OCI-LY7 (cell line): ENCODE data around the gene ZNF410. TPM values are rescaled to one million over a fixed set of nuclear protein-coding genes. Genes with fewer than 3 reads are reported as not detected.

Experiments used
- BruUV-seq: library from RNA; stranded (reverse); fragments of 400-500 nt; replicated peaks from 2 replicates; lab custom pipeline; 2021; lab: Mats Ljungman, UMichigan
- CTCF ChIA-PET: fragments of 300-600 bp; sonication (Branson Sonifier 250); formaldehyde crosslinking; loops from one replicate; lab custom pipeline; 2022; ENCODE audit warnings: antibody characterized with exemption; ENCODE audit not compliant: unreplicated experiment; lab: Charles Lee
- POLR2A ChIA-PET: fragments of 300-600 bp; sonication (Branson Sonifier 250); formaldehyde crosslinking; loops from one replicate; lab custom pipeline; 2022; ENCODE audit warnings: antibody characterized with exemption; lab: Charles Lee
- DNase-seq: peaks from one replicate; pipeline ENCODE4 v3.0.0-alpha.2; 2015; ENCODE audit warnings: low spot score
- H2AFZ ChIP-seq: fragments of 200-600 bp; sonication (generic), shearing (Covaris generic); 2 replicates; pipeline ENCODE4 v1.6.1; 2014; ENCODE audit warnings: mild to moderate bottlenecking, antibody characterized with exemption, low read length, moderate library complexity
- H3K27ac ChIP-seq: fragments of 200-600 bp; sonication (generic); 2 replicates; pipeline ENCODE4 v1.5.1; 2014; ENCODE audit warnings: mixed run types, low read depth, mild to moderate bottlenecking, moderate library complexity, low read length, inconsistent platforms; ENCODE audit not compliant: poor library complexity, severe bottlenecking
- H3K36me3 ChIP-seq: fragments of 200-600 bp; sonication (generic); 2 replicates; pipeline ENCODE4 v1.6.1; 2014; ENCODE audit warnings: mild to moderate bottlenecking, antibody characterized with exemption, low read length, moderate library complexity, mixed read lengths; ENCODE audit not compliant: insufficient read depth
- H3K4me1 ChIP-seq: fragments of 200-600 bp; sonication (generic); 2 replicates; pipeline ENCODE4 v1.5.1; 2014; ENCODE audit warnings: mild to moderate bottlenecking, low read length; ENCODE audit not compliant: insufficient read depth, poor library complexity, severe bottlenecking
- H3K4me2 ChIP-seq: fragments of 200-600 bp; sonication (generic); 2 replicates; pipeline ENCODE4 v1.6.1; 2014; ENCODE audit warnings: mild to moderate bottlenecking, low read length
- H3K4me3 ChIP-seq: fragments of 200-600 bp; sonication (generic); 2 replicates; pipeline ENCODE4 v1.5.1; 2014; ENCODE audit warnings: mild to moderate bottlenecking, low read depth, low read length; ENCODE audit not compliant: poor library complexity, severe bottlenecking
- H3K79me2 ChIP-seq: fragments of 200-600 bp; sonication (generic); 2 replicates; pipeline ENCODE4 v1.6.1; 2016; ENCODE audit warnings: low read depth, mild to moderate bottlenecking, low read length, moderate library complexity, mixed read lengths; ENCODE audit not compliant: insufficient read depth
- H3K9me2 ChIP-seq: fragments of 200-600 bp; sonication (generic); 2 replicates; pipeline ENCODE4 v1.6.1; 2016; ENCODE audit warnings: mild to moderate bottlenecking, low read length, mixed read lengths; ENCODE audit not compliant: insufficient read depth
- H3K9me3 ChIP-seq: fragments of 200-600 bp; sonication (generic); 2 replicates; pipeline ENCODE4 v1.6.1; 2014; ENCODE audit warnings: mild to moderate bottlenecking, mixed run types, low read length, mixed read lengths
- H4K20me1 ChIP-seq: fragments of 200-600 bp; sonication (generic); 2 replicates; pipeline ENCODE4 v1.6.1; 2014; ENCODE audit warnings: mild to moderate bottlenecking, antibody characterized with exemption, low read length, moderate library complexity, mixed read lengths; ENCODE audit not compliant: insufficient read depth
- CTCF ChIP-seq: fragments of 200-600 bp; sonication (generic); conservative IDR thresholded peaks from 2 replicates; pipeline ENCODE4 v1.5.1; 2014; ENCODE audit warnings: mild to moderate bottlenecking, antibody characterized with exemption, low read length, moderate library complexity, mixed read lengths
- EZH2phosphoT487 ChIP-seq: fragments of 200-600 bp; sonication (generic); IDR thresholded peaks from 2 replicates; pipeline ENCODE4 v1.6.1; 2018; ENCODE audit warnings: low read depth, borderline replicate concordance, mild to moderate bottlenecking, mixed run types, antibody characterized with exemption, low read length, moderate library complexity, mixed read lengths
- intact Hi-C: fragments of 100-400 bp; cut with micrococcal nuclease; formaldehyde crosslinking; loops from one replicate; pipeline ENCODE4 v1.10.0; 2022; ENCODE audit not compliant: unreplicated experiment
- total RNA-seq, 2 experiments: library from RNA; depleted of rRNA in 1 of 2; stranded (reverse); fragments of >200 nt in 1 of 2; shearing (Covaris generic) in 1 of 2; gene quantifications; 2 replicates each; pipeline ENCODE4 v1.2.3, GENCODE V29; 2014 to 2022

The ZNF410 gene
- total RNA-seq, 2 experiments from 2014 or later = 41.6 to 45.2 TPM

- no peaks in the 10 kb centered on the region for H3K9me2 ChIP-seq
- DNase-seq = no peak
- H3K9me3 ChIP-seq = no peaks in the 10 kb centered on the region
- intact Hi-C loops = no loop called here
- TF ChIP-seq CTCF (no peak), EZH2phosphoT487 (no peak)
- peaks cover 13% of the 10 kb centered on the region; the same call in 1 of the 2 replicates for H3K79me2 ChIP-seq
- ChIA-PET CTCF (no interaction called here), POLR2A (interaction anchor here (1.0 to 1.5 kb wide), 4 partner anchors 9 to 449 kb away, joined by 3 to 4 read pairs (median 4); partner anchors contain the start of gene ZNF410)
- H3K27ac ChIP-seq = no peak overlapping the region
- H3K36me3 ChIP-seq = peaks cover 92% of the 10 kb centered on the region
- no peaks in the 10 kb centered on the region; the same call in 1 of the 2 replicates for H4K20me1 ChIP-seq
- no peak overlapping the region for H3K4me2 ChIP-seq
- H3K4me3 ChIP-seq = no peak overlapping the region
- no TSS peak for BruUV-seq
- H2AFZ ChIP-seq = no peak overlapping the region
- H3K4me1 ChIP-seq = no peaks in the 10 kb centered on the region
These were observed 9.3 kb downstream of the ZNF410 start for GRCh38 chr14:73895939-73896338.

- intact Hi-C loops = no loop called here
- Histone ChIP-seq H3K79me2 (peaks cover 7% of the 10 kb centered on the region; the same call in 1 of the 2 replicates), H3K4me3 (no peak overlapping the region), H3K9me2 (no peaks in the 10 kb centered on the region), H3K4me2 (no peak overlapping the region), H2AFZ (no peak overlapping the region), H4K20me1 (no peaks in the 10 kb centered on the region; the same call in 1 of the 2 replicates), H3K27ac (no peak overlapping the region), H3K36me3 (peaks cover 94% of the 10 kb centered on the region), H3K4me1 (no peaks in the 10 kb centered on the region), H3K9me3 (no peaks in the 10 kb centered on the region)
- ChIA-PET POLR2A (interaction anchor here (1.0 to 1.5 kb wide), 3 partner anchors 10 to 17 kb away, joined by 3 to 4 read pairs (median 4); partner anchors contain the start of gene ZNF410), CTCF (no interaction called here)
- BruUV-seq = no TSS peak
- no peak for DNase-seq
- no peak for TF ChIP-seq CTCF
- no peak for TF ChIP-seq EZH2phosphoT487
These were observed 9.9 kb downstream of the ZNF410 start for GRCh38 chr14:73896521-73896920.

GRCh38 chr14:73903028-73903427, 16.4 kb downstream of the ZNF410 start:
- Histone ChIP-seq H2AFZ (no peak overlapping the region), H4K20me1 (no peaks in the 10 kb centered on the region; the same call in 1 of the 2 replicates), H3K9me2 (no peaks in the 10 kb centered on the region), H3K36me3 (peaks cover 78% of the 10 kb centered on the region), H3K4me1 (no peaks in the 10 kb centered on the region), H3K79me2 (no peaks in the 10 kb centered on the region), H3K4me3 (no peak overlapping the region), H3K9me3 (no peaks in the 10 kb centered on the region), H3K27ac (no peak overlapping the region), H3K4me2 (no peak overlapping the region)
- POLR2A ChIA-PET = no interaction called here
- no peak for TF ChIP-seq EZH2phosphoT487
- no peak for TF ChIP-seq CTCF
- CTCF ChIA-PET = no interaction called here
- no TSS peak for BruUV-seq
- no peak for DNase-seq
- intact Hi-C loops = no loop called here
